HG02610 (cell line): Measurements from ENCODE around the gene DMKN.
A peak's percentile ranks its signal among the peaks of the same experiment; 100 is the strongest.

ENCODE experiments used
- ATAC-seq: cut with Tn5 transposase; IDR thresholded peaks from one replicate; pipeline ENCODE4 v1.9.1; 2021; ENCODE audit warnings: mild to moderate bottlenecking, moderate library complexity; ENCODE audit not compliant: unreplicated experiment

DMKN gene

DNA sequence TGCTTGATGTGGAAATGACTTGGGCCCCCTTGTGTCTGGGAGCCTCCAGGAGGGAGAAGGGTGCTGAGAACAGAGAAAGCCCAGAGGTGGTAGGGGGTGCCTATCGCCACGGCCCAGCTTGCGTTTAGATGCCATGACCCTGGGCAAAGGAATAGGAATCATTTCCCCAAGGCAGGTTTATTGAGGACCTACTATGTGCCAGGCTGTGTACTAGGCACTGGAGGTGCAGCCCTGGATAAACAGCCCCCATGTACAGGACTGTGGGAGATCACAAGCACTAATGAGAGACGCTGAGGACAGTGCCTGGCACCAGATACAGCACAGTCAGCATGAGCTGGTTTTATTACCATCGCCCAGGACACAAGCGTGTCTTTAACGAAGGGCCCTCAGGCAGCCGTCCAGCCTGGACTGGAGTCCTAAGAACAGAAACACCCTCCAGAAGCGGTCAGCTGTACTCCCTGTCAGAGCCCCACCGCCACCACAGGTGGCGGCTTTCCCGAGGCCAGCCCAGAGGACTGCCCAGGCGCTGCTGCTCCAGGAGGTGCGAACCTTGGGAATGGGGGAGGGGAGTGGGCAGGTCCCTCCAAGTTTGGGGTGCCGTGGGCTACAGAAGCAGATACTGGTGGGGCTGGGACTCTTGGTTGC lies 36.6 kb upstream of the DMKN start:
- no peak for ATAC-seq

GRCh38 chr19:35549174-35549788 lies 35.8 kb upstream of the DMKN start:
- ATAC-seq: no peak

DNA sequence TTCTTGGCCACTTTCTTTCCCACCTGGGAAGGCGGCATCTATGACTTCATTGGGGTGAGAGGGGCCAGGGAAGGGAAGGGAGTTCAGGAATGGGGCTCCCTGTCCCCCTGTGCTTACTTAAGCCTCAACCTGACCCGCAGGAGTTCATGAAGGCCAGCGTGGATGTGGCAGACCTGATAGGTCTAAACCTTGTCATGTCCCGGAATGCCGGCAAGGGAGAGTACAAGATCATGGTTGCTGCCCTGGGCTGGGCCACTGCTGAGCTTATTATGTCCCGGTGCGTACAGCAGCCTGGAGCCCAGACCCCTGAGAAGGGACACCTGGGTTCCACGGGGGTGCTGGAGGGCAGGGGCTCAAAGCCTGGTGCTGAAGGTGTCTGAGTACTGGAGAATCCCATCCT lies 33.1 kb upstream of the DMKN start:
- no peak for ATAC-seq

GRCh38 chr19:35545855-35546381 lies 32.5 kb upstream of the DMKN start:
- peak; percentile 51 for ATAC-seq

- ATAC-seq: peak; percentile 69
Measured at GRCh38 chr19:35545001-35545854, 31.8 kb upstream of the DMKN start, which contains the start of gene TMEM147. Gene TMEM147 (plus strand): TSS chr19:35545626. CDS start chr19:35545740, 114 bp downstream.

DNA sequence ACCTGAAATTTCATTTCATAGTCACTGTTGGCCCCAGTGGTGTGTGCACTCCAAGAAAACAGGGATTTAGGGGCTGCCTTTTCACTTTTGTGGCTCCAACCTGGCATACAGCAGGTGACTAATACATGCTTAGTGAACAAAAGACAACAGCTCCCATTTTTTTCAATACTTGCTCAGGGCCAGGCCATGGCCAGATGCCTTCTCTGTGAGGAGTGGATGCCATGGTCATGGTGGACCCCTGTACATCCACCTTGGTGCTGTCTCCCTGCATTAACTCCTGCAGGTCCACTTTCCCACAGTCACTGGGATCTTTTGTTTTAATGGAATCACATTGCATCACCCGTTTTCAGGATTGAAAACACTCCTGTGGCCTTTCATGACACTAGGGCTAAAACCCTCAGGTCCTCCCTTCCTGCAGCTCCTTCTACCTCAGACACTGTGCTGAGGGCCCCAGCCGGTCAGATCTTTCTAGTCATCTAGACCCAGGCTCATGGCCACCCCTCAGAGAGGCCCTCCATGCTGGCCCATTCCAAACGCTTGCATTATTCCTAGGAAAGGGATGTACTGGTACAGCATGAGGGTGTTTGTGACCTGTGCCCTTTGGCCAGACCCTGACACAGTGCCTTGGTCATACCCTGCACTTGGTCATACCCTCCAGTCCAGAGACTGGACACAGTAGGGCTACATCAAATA lies 30.8 kb upstream of the DMKN start:
- no peak for ATAC-seq

DNA sequence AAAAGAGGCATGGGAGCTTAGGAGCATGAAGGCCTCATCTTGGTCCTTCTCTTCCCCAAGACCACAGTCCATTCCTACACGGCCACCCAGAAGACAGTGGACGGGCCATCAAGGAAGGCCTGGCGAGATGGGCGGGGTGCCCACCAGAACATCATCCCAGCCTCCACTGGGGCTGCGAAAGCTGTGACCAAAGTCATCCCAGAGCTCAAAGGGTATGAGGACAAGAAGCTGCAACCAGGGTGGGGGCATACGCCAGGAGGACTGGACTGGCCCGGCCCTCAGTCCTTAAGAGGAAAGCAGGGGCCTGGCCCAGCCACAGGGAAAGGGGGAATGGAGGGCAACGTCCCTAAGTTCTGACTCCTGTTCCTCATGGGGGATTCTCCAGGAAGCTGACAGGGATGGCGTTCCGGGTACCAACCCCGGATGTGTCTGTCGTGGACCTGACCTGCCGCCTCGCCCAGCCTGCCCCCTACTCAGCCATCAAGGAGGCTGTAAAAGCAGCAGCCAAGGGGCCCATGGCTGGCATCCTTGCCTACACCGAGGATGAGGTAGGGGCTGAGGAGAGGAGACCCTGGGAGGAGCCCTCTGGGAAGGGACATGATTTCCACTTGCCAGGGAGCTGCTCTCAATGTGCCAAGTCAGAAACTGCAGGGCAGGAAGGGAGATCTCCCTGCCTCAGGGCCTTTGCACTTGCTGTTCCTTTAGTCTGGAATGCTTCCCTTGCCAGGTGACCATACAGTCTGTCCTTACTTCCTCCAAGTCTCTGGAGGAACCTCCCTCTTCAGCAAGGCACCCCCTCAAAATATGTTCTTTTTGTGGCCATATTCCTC lies 30.0 kb upstream of the DMKN start:
- ATAC-seq: no peak

DNA sequence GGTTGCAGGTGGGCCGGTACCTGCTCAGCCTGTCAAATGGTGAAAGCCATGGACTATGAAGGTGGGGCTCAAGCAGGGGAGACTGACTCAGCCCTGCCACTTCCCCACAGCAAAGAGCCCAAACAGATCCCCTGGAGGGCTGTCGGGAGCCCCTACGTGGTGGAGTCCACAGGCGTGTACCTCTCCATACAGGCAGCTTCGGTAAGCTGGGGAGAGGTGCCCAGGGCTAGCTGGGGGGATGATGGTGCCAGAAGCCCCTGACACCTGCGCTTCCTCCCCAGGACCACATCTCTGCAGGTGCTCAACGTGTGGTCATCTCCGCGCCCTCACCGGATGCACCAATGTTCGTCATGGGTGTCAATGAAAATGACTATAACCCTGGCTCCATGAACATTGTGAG lies 28.8 kb upstream of the DMKN start:
- ATAC-seq: no peak

GRCh38 chr19:35540356-35540927 lies 27.0 kb upstream of the DMKN start:
- no peak for ATAC-seq

DNA sequence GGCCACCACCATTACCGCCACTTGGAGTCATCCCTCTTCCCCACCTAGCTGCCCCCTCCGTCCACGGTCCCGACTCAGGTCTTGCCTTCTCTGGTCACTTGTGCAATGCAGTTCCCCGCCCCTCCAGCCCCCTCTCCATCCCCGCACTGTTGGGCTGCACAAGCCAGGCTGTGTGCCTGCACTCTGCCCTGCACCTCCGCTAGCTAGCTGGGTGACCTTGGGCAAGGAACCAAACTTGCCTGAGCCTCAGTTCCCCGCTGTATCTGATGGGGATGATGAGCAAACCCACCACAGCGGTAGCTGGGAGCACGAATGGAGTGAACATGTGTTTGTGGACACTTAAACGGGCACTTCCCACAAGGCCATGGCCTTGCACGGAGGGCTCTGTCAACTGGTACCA lies 26.4 kb upstream of the DMKN start:
- ATAC-seq: no peak

GRCh38 chr19:35539314-35539713 lies 25.9 kb upstream of the DMKN start:
- ATAC-seq: no peak

- ATAC-seq: no peak
Measured at GRCh38 chr19:35534803-35535480, 21.5 kb upstream of the DMKN start.

DNA sequence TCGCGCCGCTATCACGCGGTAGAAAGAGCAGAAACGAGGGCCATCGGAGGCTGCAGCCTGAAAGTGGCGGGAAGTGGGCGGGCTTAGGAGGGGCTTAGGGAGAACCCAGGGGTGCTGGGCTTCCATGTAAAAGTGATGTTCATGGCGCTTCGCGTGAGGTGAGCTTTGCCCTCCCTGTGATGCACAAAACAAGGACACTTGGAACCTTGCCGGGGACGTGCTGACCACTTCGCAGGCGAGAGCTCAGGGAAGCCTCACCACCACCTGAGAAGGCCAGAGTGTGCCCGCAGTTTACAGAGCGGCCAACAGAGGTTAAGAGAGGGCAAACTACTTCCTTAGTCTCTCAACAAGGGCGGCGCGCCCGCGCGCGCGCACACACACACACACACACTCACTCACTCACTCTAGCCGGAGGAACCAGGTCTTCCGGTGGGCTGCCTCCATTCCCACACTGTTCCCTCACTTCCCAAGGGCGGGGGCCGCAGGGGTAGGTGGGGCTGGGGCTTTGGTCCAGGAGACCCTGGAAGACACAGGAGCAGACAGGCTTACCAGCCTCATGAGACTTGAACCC lies 20.5 kb upstream of the DMKN start:
- no peak for ATAC-seq

DNA sequence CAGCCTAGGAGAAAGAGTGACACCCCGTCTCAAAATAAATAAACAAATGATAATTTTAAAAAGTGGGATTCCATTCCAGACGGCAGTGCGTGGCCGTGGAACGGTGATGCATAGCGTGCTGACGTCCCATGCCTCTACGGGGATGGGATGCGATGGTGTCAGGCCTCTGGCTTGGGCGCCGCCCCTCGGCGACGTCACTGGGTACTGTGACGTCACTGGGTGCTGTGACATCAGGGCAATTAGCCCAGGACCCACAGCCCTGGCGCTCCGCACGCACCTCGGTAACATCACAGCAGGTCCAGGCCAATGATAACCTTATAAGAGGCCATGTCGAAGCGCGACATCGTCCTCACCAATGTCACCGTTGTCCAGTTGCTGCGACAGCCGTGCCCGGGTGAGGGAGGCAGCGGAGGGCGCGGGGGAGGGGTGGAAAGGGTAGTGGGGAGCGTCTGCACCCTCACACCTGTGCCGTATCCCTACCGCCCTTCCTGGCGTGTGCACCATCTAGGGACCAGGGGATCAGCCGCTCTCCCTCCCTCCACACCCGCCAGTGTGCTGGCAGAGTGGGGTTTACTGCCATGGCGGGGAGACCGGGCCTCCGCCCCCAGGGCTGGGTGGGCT lies 19.9 kb upstream of the DMKN start, which contains the start of gene GAPDHS:
Gene GAPDHS (plus strand): TSS at position 256 of the 621 bp plus-strand sequence. CDS start 72 bp downstream, at position 328.
- no peak for ATAC-seq

- ATAC-seq: no peak
Measured at GRCh38 chr19:35531291-35531690, 17.8 kb upstream of the DMKN start.

- no peak for ATAC-seq
Measured at GRCh38 chr19:35529241-35530218, 16.1 kb upstream of the DMKN start.
